Stimulated activated CD4-positive, alpha-beta T cell treated with anti-CD3 and anti-CD28 coated beads, Interleukin-12 subunit alpha, Interleukin-12 subunit beta, amount 100 ng/mL, for 48 hours (primary cell): Measurements from ENCODE around the gene SLC25A40.
"Not testable (repeated sequence)": the region's sequence is repeated elsewhere in the genome, so short reads cannot be mapped to it uniquely, and the experiment has no call there.

ENCODE experiments used
- DNase-seq, 3 donors: peaks; one replicate each; pipeline ENCODE4 v3.0.0-alpha.2; 2020; ENCODE audit warnings: low read depth in 2 of 3, low spot score in 1 of 3

The SLC25A40 gene

GRCh38 chr7:87876040-87876868, at the start of gene SLC25A40, which contains the start of gene DBF4:
TSS of gene SLC25A40 (minus strand) at chr7:87876360. CDS start at chr7:87858727, 17,633 bp downstream.
TSS of gene DBF4 (plus strand) at chr7:87876493. CDS start at chr7:87876733, 240 bp downstream.
- peak; percentile 91 to 96 (median 92) for DNase-seq

GRCh38 chr7:87922759-87923395, 46.7 kb upstream of the SLC25A40 start:
- DNase-seq: not testable (repeated sequence)

- no peak for DNase-seq
Observed at GRCh38 chr7:87920578-87920977, 44.4 kb upstream of the SLC25A40 start.

GRCh38 chr7:87919875-87920274, 43.7 kb upstream of the SLC25A40 start:
- no peak for DNase-seq

GRCh38 chr7:87918740-87919139, 42.6 kb upstream of the SLC25A40 start:
- DNase-seq: no peak

GRCh38 chr7:87912121-87912520, 36.0 kb upstream of the SLC25A40 start:
- DNase-seq: no peak

GRCh38 chr7:87908814-87909213, 32.7 kb upstream of the SLC25A40 start:
- not testable (repeated sequence) for DNase-seq

- DNase-seq: not testable (repeated sequence)
Observed at GRCh38 chr7:87907136-87907906, 31.2 kb upstream of the SLC25A40 start.

GRCh38 chr7:87899255-87899654, 23.1 kb upstream of the SLC25A40 start:
- no peak for DNase-seq

- no peak for DNase-seq
Observed at GRCh38 chr7:87895363-87895762, 19.2 kb upstream of the SLC25A40 start.

GRCh38 chr7:87886875-87887274, 10.7 kb upstream of the SLC25A40 start:
- DNase-seq: no peak

- no peak for DNase-seq
Observed at GRCh38 chr7:87885018-87885417, 8.9 kb upstream of the SLC25A40 start.

- DNase-seq: no peak
Observed at GRCh38 chr7:87882151-87882937, 6.2 kb upstream of the SLC25A40 start.

- DNase-seq: no peak
Observed at GRCh38 chr7:87878208-87878735, 2.1 kb upstream of the SLC25A40 start.

GRCh38 chr7:87877366-87878040, 1.3 kb upstream of the SLC25A40 start:
- DNase-seq: no peak

GRCh38 chr7:87876869-87877234, 692 bp upstream of the SLC25A40 start:
- peak; percentile 13 to 45 (median 23) for DNase-seq

- DNase-seq: peak in 2 of 3 donors; percentile 0 to 3
Observed at GRCh38 chr7:87875151-87876039, 765 bp downstream of the SLC25A40 start.

GRCh38 chr7:87874066-87874465, 2.1 kb downstream of the SLC25A40 start:
- no peak for DNase-seq

GRCh38 chr7:87873328-87873727, 2.8 kb downstream of the SLC25A40 start:
- DNase-seq: not testable (repeated sequence)
